Activated T-cell treated with anti-CD3 and anti-CD28 coated beads for 48 hours (primary cell): ENCODE results near the gene ITPKB.

Experiments used
- DNase-seq: peaks from one replicate; pipeline ENCODE4 v3.0.0-alpha.2; 2020; ENCODE audit warnings: low read depth

ITPKB gene

GRCh38 chr1:226665505-226666163 lies 73.4 kb downstream of the ITPKB start:
- DNase-seq: no peak

- DNase-seq: no peak
These were observed 74.5 kb downstream of the ITPKB start for GRCh38 chr1:226664413-226665101.

- no peak for DNase-seq
These were observed 75.8 kb downstream of the ITPKB start for GRCh38 chr1:226663327-226663704.

- DNase-seq: peak; percentile 76
These were observed 76.3 kb downstream of the ITPKB start for GRCh38 chr1:226662642-226663326.

GRCh38 chr1:226661965-226662364 lies 77.1 kb downstream of the ITPKB start:
- DNase-seq: no peak

- no peak for DNase-seq
These were observed 77.8 kb downstream of the ITPKB start for GRCh38 chr1:226661271-226661670.

- DNase-seq: no peak
These were observed 78.5 kb downstream of the ITPKB start for GRCh38 chr1:226660410-226661182.

- DNase-seq: no peak
These were observed 79.4 kb downstream of the ITPKB start for GRCh38 chr1:226659641-226660040.

- no peak for DNase-seq
These were observed 79.9 kb downstream of the ITPKB start for GRCh38 chr1:226659136-226659535.

- DNase-seq: no peak
These were observed 80.4 kb downstream of the ITPKB start for GRCh38 chr1:226658546-226659125.

- no peak for DNase-seq
These were observed 81.1 kb downstream of the ITPKB start for GRCh38 chr1:226657895-226658545.

- DNase-seq: no peak
These were observed 82.3 kb downstream of the ITPKB start for GRCh38 chr1:226656601-226657277.

- no peak for DNase-seq
These were observed 82.9 kb downstream of the ITPKB start for GRCh38 chr1:226656201-226656600.

- no peak for DNase-seq
These were observed 83.6 kb downstream of the ITPKB start for GRCh38 chr1:226655251-226656163.

GRCh38 chr1:226654668-226655055 lies 84.4 kb downstream of the ITPKB start:
- no peak for DNase-seq

GRCh38 chr1:226654046-226654667 lies 84.9 kb downstream of the ITPKB start:
- DNase-seq: no peak

- no peak for DNase-seq
These were observed 85.7 kb downstream of the ITPKB start for GRCh38 chr1:226653311-226653921.

GRCh38 chr1:226652613-226653012 lies 86.5 kb downstream of the ITPKB start:
- DNase-seq: no peak

- no peak for DNase-seq
These were observed 87.4 kb downstream of the ITPKB start for GRCh38 chr1:226651732-226652105.
